ENCODE results near the gene MRI1.

MRI1 gene

DNA sequence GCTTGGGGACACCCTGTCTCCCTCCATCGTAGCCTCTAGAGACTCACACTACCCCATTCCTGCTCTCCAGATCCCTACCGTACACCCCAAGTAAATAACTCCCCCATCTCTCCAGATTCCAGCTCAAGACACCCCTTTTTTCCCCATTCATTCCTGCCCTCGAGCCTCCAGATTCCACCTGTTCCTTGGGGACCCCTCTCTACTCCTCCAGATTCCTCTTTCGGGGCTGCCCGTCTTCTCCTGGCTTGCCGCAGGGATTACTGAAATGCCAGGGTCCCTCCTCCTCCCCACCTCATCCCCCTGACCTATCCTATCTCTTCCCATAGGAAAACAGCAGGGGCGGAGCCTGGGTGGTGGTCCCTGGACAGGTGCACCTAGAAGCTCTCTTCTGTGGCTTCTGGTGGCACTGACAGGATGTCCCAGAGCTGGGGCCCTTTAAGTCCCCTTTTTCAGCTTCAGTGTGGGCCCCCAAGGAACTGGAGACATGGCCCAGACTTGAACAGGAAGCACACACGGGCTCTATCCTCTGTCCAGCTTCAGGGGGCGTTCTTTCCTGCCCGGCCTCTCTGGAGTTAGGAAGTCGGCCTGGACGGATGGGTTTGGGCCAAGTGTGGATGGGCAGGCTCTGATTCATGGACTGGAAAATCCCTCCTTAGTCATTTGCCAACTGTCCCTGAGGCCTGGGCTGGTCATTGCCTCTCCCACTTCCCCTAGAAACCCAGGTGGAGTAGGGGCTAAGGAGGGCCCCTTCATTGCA, 32.2 kb downstream of the MRI1 start:
- H2AFZ ChIP-seq (ENCODE audit: low read depth, low read length), result peak overlapping the region; percentile 83
- peak overlapping the region; percentile 75 for H3K27ac ChIP-seq (ENCODE audit: low read length)
- peak overlapping the region; percentile 46 to 74; a peak in 3 of 4 replicates for H3K4me3 ChIP-seq (ENCODE audit: low read depth in 1 of 2, low read length in 2 of 2)
- TF ChIP-seq, protein P1, sequence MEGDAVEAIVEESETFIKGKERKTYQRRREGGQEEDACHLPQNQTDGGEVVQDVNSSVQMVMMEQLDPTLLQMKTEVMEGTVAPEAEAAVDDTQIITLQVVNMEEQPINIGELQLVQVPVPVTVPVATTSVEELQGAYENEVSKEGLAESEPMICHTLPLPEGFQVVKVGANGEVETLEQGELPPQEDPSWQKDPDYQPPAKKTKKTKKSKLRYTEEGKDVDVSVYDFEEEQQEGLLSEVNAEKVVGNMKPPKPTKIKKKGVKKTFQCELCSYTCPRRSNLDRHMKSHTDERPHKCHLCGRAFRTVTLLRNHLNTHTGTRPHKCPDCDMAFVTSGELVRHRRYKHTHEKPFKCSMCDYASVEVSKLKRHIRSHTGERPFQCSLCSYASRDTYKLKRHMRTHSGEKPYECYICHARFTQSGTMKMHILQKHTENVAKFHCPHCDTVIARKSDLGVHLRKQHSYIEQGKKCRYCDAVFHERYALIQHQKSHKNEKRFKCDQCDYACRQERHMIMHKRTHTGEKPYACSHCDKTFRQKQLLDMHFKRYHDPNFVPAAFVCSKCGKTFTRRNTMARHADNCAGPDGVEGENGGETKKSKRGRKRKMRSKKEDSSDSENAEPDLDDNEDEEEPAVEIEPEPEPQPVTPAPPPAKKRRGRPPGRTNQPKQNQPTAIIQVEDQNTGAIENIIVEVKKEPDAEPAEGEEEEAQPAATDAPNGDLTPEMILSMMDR (IDR thresholded peaks at IDR 0.05; ENCODE audit: borderline replicate concordance, extremely low read depth, low read length, poor library complexity, severe bottlenecking), result no peak
- TF ChIP-seq EZH2 (IDR thresholded peaks at IDR 0.05; ENCODE audit: borderline replicate concordance, low read depth, low read length, severe bottlenecking), result no peak
- no peaks in the 10 kb centered on the region for H4K20me1 ChIP-seq (ENCODE audit: insufficient read depth, low read length)
- H3K4me1 ChIP-seq (ENCODE audit: insufficient read depth, low read length), result peaks cover 31% of the 10 kb centered on the region
- H3K79me2 ChIP-seq (ENCODE audit: insufficient read depth, low read length), result peaks cover 11% of the 10 kb centered on the region
- no peaks in the 10 kb centered on the region for H3K9me3 ChIP-seq (ENCODE audit: insufficient read depth, low read length, severe bottlenecking)
- H3K36me3 ChIP-seq (ENCODE audit: insufficient read depth, low read length), result no peaks in the 10 kb centered on the region
- no peaks in the 10 kb centered on the region for H3K27me3 ChIP-seq (ENCODE audit: insufficient read depth, low read length, poor library complexity)
- H3K4me2 ChIP-seq (ENCODE audit: insufficient read depth, low read length), result peak overlapping the region; percentile 96
- H3K9ac ChIP-seq (ENCODE audit: low read depth, low read length), result peak overlapping the region; percentile 65
- ATAC-seq (ENCODE audit: insufficient read depth, low read depth), result no peak
- DNase-seq, result no peak

DNA sequence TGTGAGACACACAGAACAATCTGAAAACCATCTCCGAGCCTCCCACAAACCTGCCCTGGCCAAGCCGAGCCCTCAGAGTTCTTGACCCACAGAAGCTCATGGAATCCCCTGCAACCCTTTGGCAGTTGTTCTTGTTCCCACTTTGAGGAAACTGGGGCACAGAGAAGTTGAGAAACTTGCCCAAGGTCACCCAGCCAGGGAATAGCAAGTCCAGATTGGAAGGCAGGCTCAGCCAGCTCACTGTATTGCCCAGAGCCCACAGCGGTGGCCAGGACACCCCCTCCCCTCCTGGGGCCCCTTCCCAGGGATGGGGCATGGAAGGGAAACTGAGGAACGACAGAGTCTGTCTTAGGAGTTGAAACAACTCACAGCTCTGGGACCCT, 32.7 kb downstream of the MRI1 start:
- Histone ChIP-seq H3K36me3 (ENCODE audit: insufficient read depth, low read length) (no peaks in the 10 kb centered on the region), H3K27ac (ENCODE audit: low read length) (no peak overlapping the region; the same call in 1 of the 2 replicates), H3K4me2 (ENCODE audit: insufficient read depth, low read length) (peak overlapping the region; percentile 96), H2AFZ (ENCODE audit: low read depth, low read length) (no peak overlapping the region), H3K4me3 (ENCODE audit: low read depth in 1 of 2, low read length in 2 of 2) (peak overlapping the region in 1 of 2 experiments; percentile 74; a peak in 1 of 4 replicates), H3K27me3 (ENCODE audit: insufficient read depth, low read length, poor library complexity) (no peaks in the 10 kb centered on the region), H3K9ac (ENCODE audit: low read depth, low read length) (peak overlapping the region; percentile 65; the same call in 1 of the 2 replicates), H4K20me1 (ENCODE audit: insufficient read depth, low read length) (no peaks in the 10 kb centered on the region), H3K4me1 (ENCODE audit: insufficient read depth, low read length) (peaks cover 31% of the 10 kb centered on the region), H3K79me2 (ENCODE audit: insufficient read depth, low read length) (peaks cover 11% of the 10 kb centered on the region), H3K9me3 (ENCODE audit: insufficient read depth, low read length, severe bottlenecking) (no peaks in the 10 kb centered on the region)
- TF ChIP-seq, protein P1 (IDR thresholded peaks at IDR 0.05; ENCODE audit: borderline replicate concordance, extremely low read depth, low read length, poor library complexity, severe bottlenecking), result no peak
- TF ChIP-seq EZH2 (IDR thresholded peaks at IDR 0.05; ENCODE audit: borderline replicate concordance, low read depth, low read length, severe bottlenecking), result no peak
- DNase-seq (no peak), ATAC-seq (ENCODE audit: insufficient read depth, low read depth) (no peak)

DNA sequence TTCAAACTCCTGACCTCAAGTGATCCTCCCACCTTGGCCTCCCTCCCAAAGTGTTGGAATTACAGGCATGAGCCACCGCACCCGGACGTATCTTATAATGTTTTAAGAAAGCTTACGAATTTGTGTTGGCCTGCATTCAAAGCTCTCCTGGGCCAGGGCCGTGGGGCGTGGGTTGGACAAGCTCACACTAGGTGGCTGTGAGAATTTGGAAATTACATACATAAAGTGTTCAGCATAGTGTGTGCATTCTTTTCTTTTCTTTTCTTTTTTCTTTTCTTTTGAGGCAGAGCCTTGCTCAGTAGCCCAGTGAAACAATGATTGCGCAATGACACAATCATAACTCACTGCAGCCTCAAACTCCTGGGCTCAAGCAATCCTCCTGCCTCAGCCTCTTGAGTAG, 33.5 kb downstream of the MRI1 start:
- H3K79me2 ChIP-seq (ENCODE audit: insufficient read depth, low read length), result peaks cover 11% of the 10 kb centered on the region
- DNase-seq (no peak), ATAC-seq (ENCODE audit: insufficient read depth, low read depth) (no peak)
- TF ChIP-seq EZH2 (IDR thresholded peaks at IDR 0.05; ENCODE audit: borderline replicate concordance, low read depth, low read length, severe bottlenecking), result no peak
- TF ChIP-seq, protein P1 (IDR thresholded peaks at IDR 0.05; ENCODE audit: borderline replicate concordance, extremely low read depth, low read length, poor library complexity, severe bottlenecking), result no peak
- no peak overlapping the region for H3K9ac ChIP-seq (ENCODE audit: low read depth, low read length)
- H4K20me1 ChIP-seq (ENCODE audit: insufficient read depth, low read length), result no peaks in the 10 kb centered on the region
- H3K4me1 ChIP-seq (ENCODE audit: insufficient read depth, low read length), result peaks cover 31% of the 10 kb centered on the region
- no peaks in the 10 kb centered on the region; the same call in 1 of the 2 replicates for H3K36me3 ChIP-seq (ENCODE audit: insufficient read depth, low read length)
- no peak overlapping the region for H3K4me2 ChIP-seq (ENCODE audit: insufficient read depth, low read length)
- no peaks in the 10 kb centered on the region for H3K27me3 ChIP-seq (ENCODE audit: insufficient read depth, low read length, poor library complexity)
- no peak overlapping the region for H2AFZ ChIP-seq (ENCODE audit: low read depth, low read length)
- H3K27ac ChIP-seq (ENCODE audit: low read length), result no peak overlapping the region
- H3K9me3 ChIP-seq (ENCODE audit: insufficient read depth, low read length, severe bottlenecking), result no peaks in the 10 kb centered on the region
- no peak overlapping the region for H3K4me3 ChIP-seq (ENCODE audit: low read depth in 1 of 2, low read length in 2 of 2)

Measured in DND-41 (cell line).